Gastroesophageal sphincter (tissue), 3 donors: Measurements from ENCODE around the gene FCRL5.

ENCODE experiments used
- POLR2A ChIP-seq, 2 donors: fragments of 450-650 bp; IDR thresholded peaks; one replicate each; pipeline ENCODE4 v1.6.1; 2017; ENCODE audit warnings: antibody characterized with exemption in 2 of 2, mild to moderate bottlenecking in 2 of 2, moderate library complexity in 1 of 2
- TF ChIP-seq, protein P1 (sequence below), 4 experiments: fragments of 200-600 bp in 2 of 4; fragments of 450-650 bp in 2 of 4; sonication (generic) in 1 of 4; IDR thresholded peaks; one replicate each; pipeline ENCODE4 v1.5.1; 2017 to 2019; ENCODE audit warnings: antibody characterized with exemption in 4 of 4, mild to moderate bottlenecking in 2 of 4, moderate library complexity in 2 of 4

DNA sequence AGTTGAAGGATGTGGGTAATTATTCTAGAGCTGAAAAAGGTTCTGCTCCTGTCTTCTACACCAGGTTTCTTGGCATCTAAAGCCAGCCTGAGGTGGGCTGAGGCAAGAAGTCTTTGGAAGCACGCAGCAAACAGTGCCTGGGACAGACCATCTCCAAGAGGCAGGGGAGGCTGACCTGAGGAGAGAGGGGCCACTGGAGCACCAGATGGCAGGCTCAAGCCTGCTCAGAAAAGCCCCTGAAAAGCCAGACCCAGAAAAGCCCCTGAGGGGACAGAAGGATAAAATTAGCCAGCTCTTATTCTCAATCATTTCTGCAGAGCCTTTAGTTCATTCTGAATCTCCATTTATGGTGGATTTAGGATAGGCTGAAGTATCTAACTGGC, 28.5 kb upstream of the FCRL5 start:
- TF ChIP-seq, protein P1, sequence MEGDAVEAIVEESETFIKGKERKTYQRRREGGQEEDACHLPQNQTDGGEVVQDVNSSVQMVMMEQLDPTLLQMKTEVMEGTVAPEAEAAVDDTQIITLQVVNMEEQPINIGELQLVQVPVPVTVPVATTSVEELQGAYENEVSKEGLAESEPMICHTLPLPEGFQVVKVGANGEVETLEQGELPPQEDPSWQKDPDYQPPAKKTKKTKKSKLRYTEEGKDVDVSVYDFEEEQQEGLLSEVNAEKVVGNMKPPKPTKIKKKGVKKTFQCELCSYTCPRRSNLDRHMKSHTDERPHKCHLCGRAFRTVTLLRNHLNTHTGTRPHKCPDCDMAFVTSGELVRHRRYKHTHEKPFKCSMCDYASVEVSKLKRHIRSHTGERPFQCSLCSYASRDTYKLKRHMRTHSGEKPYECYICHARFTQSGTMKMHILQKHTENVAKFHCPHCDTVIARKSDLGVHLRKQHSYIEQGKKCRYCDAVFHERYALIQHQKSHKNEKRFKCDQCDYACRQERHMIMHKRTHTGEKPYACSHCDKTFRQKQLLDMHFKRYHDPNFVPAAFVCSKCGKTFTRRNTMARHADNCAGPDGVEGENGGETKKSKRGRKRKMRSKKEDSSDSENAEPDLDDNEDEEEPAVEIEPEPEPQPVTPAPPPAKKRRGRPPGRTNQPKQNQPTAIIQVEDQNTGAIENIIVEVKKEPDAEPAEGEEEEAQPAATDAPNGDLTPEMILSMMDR (IDR thresholded peaks at IDR 0.05) = no peak
- TF ChIP-seq POLR2A (IDR thresholded peaks at IDR 0.05) = no peak
